Dermis blood vessel endothelial cell (primary cell): ENCODE results near the gene NRM. TPM values are rescaled to one million over a fixed set of nuclear protein-coding genes. Genes with fewer than 3 reads are reported as not detected.

Experiments
- DNase-seq: peaks from one replicate; pipeline ENCODE4 v3.0.0; 2010
- total RNA-seq: library from RNA; depleted of rRNA; stranded (reverse); fragments of >200 nt; gene quantifications from 2 replicates; pipeline ENCODE4 v1.2.3, GENCODE V29; 2014

The NRM gene
- total RNA-seq, 1 donor from 2014 or later, result 3.1 TPM

GRCh38 chr6:30687659-30688431 lies 2.9 kb downstream of the NRM start:
- peak; percentile 56 for DNase-seq

- peak; percentile 95 for DNase-seq
Observed at GRCh38 chr6:30686908-30687658, 3.7 kb downstream of the NRM start.

- DNase-seq, result peak; percentile 72
Observed at GRCh38 chr6:30686009-30686907, 4.5 kb downstream of the NRM start, which contains the start of gene PPP1R18. Gene PPP1R18, minus strand, starts transcription at chr6:30686645. Its CDS starts 627 bp downstream, at chr6:30686018.

GRCh38 chr6:30685157-30686008 lies 5.4 kb downstream of the NRM start:
- DNase-seq, result peak; percentile 63

- peak; percentile 70 for DNase-seq
Observed at GRCh38 chr6:30684386-30685156, 6.2 kb downstream of the NRM start.

- peak; percentile 20 for DNase-seq
Observed at GRCh38 chr6:30683980-30684338, 6.8 kb downstream of the NRM start.

- peak; percentile 51 for DNase-seq
Observed at GRCh38 chr6:30683183-30683979, 7.4 kb downstream of the NRM start.

GRCh38 chr6:30682143-30683117 lies 8.4 kb downstream of the NRM start:
- DNase-seq, result peak; percentile 94

- no peak for DNase-seq
Observed at GRCh38 chr6:30681766-30682142, 9.0 kb downstream of the NRM start.

GRCh38 chr6:30679765-30680535 lies 10.8 kb downstream of the NRM start:
- peak; percentile 32 for DNase-seq

GRCh38 chr6:30678964-30679726 lies 11.6 kb downstream of the NRM start:
- peak; percentile 92 for DNase-seq

GRCh38 chr6:30676660-30677285 lies 14.0 kb downstream of the NRM start:
- no peak for DNase-seq

- DNase-seq, result peak; percentile 99
Observed at GRCh38 chr6:30672445-30673253, 18.1 kb downstream of the NRM start, which contains the start of gene DHX16. Gene DHX16, minus strand, starts transcription at chr6:30673006. Its CDS starts 165 bp downstream, at chr6:30672841.

- DNase-seq, result peak; percentile 39
Observed at GRCh38 chr6:30670760-30671527, 19.8 kb downstream of the NRM start.

- DNase-seq, result peak; percentile 54
Observed at GRCh38 chr6:30666300-30666699, 24.5 kb downstream of the NRM start.
